CD4-positive, alpha-beta T cell treated with Interferon alpha-2 for 1 hour (primary cell): ENCODE data around the gene TF.

Experiments
- DNase-seq, 2 donors: peaks; one replicate each; pipeline ENCODE4 v3.0.0-alpha.2; 2020 to 2022

Gene TF

DNA sequence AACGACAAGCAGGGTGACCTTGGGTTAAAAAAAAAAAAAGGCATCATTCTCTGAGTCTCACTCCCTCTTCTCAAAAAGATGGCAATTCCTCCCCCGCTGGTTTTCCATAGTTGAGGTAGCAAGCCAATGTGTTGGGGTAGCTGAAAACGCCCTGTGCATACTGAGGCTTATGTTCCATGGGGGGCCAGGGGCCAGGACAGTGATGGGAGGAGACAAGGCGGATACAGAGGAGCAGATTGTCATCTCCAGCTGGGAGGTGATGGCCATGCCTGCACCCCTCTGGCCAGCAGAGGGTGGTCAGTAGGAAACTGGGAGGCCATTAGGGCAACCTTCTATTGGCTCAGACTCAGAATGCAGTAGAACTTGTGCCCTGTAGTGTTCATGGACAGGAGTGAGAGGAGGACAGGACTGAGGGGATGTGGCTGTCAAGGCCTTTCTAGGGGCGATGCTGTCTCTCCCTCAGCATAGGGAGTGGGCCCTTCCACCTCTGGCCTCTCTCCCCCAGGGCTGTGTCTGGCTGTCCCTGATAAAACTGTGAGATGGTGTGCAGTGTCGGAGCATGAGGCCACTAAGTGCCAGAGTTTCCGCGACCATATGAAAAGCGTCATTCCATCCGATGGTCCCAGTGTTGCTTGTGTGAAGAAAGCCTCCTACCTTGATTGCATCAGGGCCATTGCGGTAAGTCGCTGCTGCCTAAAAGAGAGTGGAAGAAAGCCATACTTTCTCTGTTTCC is 1.9 kb downstream of the TF start:
- DNase-seq = no peak

DNA sequence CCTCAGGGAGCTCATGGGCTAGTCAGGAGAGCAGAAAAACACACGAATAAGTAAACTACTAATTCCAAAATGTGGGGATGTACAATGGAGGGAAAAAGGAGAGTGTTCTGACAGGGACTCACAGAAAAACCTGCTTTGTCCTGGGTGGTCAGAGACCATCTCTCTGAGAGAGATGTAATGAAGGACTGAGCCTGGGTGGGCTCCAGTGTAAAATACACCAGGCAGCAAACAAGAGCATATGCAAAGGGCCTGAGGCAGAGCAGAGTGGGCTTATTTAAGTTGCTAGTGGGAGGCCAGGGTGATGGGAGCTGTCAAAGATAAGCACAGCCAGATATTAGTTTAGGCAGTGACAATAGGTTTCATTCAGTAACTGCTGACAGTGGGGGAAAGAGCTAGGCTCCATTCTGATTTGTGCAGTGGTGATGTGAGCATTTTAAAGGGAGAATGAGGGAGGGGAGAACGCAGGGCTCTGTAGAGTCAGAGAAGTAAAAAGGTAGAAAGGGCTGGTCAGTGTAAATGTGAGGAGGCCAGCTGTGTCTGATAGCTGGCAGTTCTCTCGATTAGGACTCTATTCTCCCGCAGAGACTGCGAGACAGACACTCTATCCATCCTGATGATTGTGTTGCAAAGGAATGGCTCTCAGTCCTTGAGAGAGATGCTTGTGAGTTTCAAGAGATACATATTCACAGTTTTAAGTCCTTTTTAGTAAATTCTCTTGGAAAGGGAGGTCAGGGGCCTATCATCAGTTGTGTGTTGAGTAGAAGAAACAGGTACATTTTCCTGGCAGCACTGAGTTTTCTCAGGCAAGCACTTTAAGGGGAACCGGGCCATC is 3.5 kb downstream of the TF start:
- DNase-seq = no peak

DNA sequence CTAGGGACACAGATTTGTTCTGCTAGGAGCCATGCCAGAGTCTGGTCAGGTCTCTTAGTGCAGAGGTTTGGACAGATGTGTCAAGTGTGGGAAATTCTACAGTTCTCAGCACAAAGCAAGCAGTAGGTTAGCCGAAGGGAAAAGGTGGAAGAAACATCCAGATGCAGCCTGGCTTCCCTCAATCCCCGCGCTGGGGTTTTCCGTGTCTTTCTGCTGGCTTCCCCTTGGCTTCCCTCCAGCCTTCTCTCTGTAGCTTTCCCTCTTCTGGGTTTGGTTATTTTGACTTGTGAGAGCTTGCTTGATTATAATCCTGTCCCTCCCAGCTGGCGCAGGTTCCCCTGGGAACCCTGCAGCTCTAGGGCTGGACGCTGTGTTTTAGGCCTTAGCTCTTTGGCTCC is 4.1 kb downstream of the TF start:
- no peak for DNase-seq

DNA sequence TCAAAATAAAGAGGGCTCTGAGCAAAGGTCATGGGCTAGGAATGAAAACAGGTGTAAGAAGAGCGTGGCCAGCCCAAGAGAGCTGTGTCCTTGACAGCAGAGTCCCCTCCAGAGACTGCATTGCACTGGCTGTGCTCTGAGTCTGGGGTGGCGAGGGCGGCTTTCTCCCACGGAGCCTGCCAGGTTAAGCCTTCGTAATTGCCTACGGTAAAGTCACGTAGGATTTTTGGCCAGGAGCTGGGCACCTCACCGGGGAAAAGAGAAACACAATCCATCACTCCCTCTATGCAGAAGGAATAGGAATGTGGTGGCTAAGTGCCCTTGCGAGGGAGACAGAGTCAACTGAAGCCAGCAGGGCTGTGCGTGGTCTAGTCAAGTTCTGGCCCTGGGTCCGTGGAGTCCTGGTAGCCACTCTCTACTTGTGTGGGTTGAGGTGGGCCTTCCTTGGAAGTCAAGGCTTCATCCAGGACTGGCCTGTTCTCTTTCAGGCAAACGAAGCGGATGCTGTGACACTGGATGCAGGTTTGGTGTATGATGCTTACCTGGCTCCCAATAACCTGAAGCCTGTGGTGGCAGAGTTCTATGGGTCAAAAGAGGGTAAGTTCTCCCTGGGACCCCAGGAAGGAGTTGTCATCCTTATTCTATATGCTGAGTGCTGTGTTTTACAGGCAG is 7.0 kb downstream of the TF start:
- no peak for DNase-seq

DNA sequence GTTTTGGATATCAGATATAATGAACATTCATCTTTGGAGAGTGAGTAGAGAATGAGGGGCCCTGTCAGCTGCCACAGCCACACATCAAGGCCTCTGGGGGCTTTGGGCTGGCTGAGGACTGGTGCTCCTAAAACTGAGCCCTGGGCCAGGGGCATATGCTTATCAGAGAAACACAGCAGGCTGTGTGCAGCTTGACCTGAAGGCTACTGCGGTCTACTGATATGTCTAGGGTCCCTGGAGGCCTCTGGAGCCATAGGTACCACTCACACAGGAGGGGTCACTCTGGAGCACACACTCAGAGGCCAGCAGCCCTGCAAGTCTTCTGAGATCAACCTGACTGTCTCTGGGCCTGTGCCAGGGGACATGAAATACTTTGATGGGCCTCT is 7.6 kb downstream of the TF start:
- no peak for DNase-seq

DNA sequence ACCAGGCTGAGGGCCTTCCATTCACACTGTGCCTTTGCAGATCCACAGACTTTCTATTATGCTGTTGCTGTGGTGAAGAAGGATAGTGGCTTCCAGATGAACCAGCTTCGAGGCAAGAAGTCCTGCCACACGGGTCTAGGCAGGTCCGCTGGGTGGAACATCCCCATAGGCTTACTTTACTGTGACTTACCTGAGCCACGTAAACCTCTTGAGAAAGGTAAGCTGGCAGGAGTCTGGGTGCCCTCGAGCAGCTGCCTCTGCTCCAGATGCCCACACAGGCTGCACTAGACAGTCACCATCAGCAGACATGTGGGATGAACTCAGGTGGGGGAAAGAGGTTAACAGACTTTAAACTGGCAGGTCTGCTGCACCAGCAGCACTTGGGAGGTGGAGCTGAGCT is 8.3 kb downstream of the TF start:
- DNase-seq = no peak

DNA sequence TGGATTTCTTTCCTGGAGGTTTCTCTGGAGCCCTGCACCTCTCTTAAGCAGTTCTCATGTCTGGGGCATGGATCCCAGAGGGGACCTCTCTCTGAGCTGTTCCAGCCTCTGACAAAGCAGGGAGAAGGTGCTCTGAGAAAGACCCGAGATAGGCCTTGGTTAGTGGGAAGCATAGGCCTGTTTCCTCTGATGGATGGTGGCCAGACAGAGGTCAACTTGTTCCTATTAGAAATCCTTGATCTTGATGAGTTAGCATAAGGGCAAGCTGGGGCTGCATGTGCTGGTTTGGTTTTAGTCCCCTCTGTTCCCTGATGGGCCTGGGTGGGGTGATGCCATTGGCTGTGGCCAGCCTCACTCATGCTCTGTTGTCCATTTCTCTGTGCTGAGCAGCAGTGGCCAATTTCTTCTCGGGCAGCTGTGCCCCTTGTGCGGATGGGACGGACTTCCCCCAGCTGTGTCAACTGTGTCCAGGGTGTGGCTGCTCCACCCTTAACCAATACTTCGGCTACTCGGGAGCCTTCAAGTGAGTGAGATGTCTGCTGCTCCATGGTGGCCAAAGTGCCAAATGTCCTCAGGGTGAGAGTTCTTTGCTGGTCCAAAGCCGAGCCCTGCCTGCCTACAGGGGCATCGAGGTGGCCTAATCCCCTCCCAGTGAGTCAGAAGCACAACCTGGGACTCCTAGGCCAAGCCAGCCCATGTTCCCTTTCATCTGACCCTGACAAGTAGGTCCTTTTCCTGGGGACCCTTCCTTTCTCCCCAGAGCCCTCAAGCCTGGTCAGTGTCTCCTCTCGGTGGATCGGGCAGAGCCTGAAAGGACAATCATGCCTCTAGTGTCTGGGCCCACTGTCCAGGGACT is 9.0 kb downstream of the TF start:
- DNase-seq = no peak

DNA sequence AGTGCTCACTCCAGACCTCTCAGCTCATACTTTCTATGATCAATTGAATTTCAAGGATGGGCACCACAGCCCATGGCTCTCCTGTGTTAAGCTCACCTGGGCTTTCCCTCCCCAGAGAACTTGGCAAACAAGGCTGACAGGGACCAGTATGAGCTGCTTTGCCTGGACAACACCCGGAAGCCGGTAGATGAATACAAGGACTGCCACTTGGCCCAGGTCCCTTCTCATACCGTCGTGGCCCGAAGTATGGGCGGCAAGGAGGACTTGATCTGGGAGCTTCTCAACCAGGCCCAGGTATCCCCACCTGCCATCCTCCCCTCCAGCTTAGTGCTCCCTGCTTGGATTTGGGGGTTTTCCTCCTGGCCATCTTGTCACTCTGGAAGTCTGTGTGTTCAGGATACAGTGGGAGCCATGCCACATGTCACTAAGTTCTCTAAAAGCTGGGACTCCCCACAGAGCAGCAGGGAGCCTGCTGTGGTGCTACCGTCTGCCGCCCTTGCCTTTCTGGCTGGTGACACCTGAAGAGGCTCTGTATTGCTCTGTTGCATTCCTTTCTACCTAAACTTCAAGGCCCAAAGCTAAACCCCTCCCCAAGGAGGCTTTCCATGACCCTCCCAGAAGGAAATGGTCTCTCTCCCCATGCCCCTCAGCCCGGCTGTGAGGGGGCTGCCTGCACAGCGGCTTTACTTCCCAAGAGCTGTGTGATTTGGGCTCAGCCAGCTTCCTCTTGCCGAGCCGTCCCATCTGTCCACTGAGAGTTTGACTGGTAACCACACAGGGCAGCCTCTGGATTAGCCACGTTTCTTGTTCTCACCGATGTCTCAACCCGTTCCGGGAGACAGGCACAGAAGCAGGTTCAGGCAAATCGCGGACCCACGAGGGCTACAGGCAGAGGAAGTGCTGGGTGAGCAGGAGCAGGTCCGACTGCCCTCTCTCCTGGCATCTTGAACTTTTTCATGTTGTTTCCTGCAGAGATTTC is 10.8 kb downstream of the TF start:
- DNase-seq = no peak

DNA sequence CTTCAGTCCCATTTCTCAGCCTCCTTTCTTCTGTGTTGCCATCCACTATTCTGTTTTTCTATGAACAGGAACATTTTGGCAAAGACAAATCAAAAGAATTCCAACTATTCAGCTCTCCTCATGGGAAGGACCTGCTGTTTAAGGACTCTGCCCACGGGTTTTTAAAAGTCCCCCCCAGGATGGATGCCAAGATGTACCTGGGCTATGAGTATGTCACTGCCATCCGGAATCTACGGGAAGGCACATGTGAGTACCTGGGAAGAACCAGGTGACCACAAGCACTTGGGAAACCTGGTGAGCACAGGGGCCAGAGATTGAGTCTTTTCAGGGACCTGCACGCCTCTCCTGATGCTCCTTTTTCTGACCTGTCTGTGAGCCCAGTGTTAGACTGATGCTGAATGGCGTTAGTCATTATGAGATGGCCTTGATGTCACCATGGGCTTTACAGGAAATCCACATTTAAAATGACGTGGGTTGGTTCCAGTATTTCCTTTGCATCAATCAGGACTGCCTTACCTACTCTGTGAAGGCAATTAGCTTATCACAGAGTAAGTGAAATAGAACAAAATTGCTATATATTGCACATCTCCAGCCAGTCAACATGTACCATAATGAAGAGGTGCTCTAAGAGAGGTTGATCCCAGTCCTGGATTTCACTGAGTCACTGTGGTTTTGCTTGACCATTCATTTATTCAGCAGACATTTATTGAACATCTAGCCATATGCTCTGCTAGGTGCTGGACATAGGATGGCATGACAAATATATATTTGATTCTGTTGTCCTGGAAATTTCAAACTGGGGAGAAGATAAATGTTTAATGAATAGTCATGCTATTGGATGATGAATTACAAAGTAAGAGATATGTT is 11.7 kb downstream of the TF start:
- DNase-seq = no peak

DNA sequence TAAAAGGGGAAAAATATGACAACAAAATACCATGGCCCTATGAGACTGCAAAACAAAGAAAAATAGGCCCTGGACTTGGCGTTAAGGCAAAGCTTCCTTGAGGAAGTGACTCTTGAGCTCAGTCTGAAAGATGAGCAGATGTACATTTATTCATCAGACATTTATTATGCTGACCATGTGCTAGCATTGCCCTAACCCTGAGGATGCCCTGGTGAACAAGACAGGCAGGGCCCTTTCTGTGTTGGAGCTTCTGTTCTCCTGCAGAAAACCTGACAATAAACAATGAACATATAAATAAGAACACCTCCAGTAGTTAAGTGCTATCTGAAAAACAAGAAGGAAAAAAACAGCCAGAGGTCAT is 12.4 kb downstream of the TF start:
- no peak for DNase-seq

DNA sequence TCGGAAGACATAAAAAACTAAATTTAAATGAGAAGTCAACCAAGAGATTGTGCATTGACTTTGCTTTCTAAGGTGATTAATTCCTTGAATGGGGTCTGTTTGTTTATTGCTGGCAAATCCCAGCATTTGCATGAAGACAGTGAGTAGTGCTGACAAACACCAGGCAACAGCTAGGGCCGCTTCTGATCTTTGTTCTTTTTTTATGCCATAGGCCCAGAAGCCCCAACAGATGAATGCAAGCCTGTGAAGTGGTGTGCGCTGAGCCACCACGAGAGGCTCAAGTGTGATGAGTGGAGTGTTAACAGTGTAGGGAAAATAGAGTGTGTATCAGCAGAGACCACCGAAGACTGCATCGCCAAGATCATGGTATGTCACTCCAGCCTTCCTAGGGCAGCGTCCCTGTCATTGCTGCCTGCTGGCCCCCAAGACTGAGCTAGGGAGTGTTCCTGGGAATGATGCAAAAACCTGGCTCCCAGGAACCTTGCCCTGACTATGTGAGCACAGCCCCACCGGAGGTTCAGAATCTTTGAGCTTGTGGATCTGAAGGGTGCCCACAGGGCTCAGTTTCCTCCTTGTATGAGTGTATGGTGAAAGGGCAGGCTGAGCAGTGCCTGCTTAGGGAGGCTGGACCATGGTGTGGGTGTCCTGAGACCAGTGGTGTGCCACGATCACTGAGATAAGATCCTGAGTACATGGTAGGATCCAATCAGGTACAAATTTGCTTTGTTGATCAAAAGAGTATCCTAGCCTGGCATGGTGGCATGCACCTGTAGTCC is 13.0 kb downstream of the TF start:
- DNase-seq = no peak

DNA sequence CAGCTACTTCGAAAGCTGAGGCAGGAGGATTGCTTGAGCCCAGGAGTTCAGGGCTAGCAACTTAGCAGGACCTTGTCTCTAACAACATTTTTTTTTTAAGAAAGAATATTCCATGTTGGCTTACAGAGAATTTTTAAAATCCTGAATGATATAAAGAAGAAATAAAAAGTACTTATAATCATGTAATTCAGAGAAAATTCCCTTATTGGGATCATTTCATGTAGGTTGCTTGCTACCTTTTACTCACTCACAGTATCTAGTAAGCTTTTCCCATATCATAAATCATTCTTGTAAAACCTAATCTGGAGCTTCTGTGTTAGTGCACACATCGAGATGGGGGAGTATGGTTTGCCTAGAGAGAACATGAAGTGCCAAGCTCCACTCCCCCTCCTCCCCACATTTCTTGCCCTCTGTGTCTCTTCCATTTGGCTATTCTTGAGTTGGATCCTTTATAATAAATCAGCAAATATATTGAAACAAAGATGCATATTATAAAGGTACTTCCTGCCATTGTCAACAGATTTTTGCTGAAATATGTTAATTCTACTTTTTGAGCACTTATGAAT is 13.6 kb downstream of the TF start:
- DNase-seq = no peak

DNA sequence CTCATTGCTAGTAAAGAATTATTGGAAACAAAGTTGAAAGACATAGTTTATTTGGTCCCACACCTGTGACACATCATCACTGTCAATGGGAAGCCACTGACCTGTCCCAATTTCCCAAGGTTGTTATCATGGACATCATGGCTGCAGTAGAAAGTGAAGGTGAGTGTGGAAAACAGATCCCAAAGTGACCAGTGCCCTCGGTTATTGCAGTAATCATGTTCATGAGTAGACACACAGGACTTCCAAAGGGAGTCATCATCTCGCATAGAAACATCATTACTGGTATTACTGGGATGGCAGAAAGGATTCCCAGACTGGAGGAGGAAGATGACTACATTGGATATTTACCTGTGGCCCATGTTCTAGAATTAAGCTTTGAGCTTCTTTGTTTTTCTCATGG is 14.7 kb downstream of the TF start:
- DNase-seq = no peak

DNA sequence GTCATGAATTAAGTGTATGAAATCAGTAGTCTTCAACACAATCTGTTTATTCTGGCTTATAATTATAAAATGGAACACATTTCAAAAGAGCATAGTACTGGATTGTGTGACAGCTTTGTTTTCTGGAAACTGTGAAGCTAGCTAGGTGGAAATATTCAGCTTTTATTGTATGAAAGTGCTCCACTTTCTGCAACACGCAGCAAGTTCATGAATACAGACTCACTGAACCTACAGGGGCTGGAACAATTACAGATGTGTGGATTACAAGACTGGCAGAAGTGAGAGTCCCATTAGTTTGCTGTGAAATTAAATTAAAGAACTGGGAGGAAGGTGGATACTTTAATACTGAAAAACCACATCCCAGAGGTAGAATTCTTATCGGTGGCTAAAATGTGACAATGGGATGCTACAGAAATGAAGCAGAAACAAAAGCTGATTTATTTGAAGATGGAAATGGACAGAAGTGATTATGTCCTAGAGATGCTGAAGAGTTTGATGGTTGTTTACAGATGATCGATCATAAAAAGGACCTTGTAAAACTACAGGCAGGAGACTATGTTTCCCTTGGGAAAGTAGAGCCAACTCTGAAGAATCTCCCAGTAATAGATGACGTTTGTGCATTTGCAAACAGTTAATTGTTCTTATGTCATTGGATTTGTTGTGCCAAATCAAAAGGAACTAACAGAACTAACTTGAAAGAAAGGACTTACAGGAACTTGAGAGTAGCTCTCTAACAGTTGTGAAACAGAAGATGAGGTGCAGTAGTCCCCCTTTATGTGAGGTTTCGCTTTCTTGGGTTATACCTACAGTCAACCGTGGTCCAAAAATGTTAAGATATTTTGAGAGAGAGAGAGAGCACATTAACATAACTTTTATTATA is 15.7 kb downstream of the TF start:
- DNase-seq = no peak

DNA sequence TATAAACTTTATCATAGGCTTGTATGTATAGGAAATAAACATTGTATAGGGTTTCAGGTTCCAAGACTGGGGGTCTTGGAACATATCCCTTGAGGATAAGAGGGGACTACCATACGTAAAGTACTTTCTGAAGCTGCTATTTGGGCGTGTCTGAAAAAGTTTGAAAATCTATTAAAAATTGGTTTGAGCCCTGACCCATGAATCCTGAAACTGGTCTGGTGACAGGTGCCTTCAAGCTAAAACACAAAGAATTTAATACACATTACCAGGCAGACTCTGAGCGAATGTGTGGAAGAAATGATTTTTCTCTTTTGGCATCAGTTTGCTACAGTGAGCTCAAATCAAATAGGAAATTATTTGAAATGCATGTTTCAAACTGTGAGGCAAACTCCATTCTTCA is 16.3 kb downstream of the TF start:
- no peak for DNase-seq

DNA sequence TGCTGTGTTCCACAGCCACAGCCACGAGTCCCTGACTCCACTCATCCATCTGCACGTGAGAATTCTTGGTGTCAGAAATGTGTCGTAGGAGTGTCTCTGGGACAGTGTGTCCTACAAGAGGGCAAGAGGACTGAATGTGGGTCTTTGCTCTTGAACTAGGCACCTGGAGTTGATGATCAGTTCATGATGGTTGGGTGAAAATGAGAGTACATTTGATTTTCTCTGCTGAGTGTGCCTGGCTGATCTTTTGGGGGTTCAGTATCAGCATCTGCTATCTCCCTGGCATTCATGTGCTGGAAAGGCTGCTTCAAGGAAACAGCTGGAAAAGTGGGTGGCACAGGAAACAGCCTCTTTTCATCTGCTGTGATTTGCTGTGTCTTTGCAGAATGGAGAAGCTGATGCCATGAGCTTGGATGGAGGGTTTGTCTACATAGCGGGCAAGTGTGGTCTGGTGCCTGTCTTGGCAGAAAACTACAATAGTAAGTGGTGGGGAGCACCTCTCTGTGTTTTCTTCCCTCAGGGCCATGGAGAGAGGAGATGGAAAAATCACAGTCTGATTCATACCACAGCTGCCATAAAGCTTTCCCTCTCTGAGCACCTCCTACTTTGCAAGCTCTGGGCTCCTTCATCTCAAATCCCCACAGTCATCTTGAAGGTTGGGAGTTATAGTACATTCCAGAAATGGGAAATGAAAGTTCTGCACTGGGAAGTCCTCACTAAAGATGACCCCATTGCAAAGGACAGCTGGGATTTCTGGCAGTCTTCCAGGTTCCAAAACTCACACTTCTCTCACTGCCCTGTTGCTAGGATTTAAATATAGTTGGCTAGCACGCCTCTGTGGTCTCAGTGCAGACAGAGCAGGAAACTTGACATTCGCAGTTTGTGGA is 17.8 kb downstream of the TF start:
- no peak for DNase-seq

DNA sequence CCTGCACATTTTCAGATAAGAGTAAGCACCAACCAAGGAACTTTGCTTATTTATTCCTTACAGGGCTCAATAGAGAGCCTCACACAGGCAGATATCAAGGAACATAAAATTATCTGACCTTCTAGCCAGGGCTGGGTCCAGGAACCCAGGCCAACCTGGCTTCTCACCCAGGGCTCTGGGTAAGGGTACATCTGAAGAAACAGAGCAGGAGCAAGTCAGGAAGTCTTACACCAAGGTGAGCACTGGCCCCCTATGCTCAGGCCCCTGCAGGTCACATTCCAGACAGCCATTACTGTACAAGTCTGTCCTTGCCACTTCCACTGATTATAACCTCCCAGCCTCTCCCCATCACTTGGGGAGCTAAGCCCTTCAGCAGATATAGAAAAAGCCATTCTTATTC is 19.1 kb downstream of the TF start:
- DNase-seq = no peak

DNA sequence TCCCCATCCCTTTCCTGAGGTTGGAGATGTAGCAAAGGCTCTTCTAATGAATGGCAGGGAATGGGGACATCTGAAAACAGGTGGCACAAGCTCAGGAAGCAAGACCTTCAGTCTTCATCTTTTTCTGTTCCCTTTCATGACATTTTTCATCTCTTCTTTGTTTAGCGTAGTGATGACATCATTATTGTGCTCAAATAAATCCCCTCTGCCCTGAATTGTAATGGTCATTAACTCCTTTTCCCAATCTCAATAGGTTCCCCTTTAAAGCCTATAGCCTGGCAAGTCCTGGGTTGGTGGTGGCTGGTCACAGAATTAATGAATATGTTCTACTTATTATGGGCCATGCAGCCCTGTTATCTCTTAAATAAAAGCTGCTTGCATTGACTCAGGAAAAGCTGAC is 21.4 kb downstream of the TF start:
- DNase-seq = no peak
